NK-92 treated with Interleukin-12 subunit alpha and Interleukin-12 subunit beta, amount 100 ng/mL, for 24 hours (cell line): Measurements from ENCODE around the gene SLC38A3.
"Not testable (repeated sequence)": the region's sequence is repeated elsewhere in the genome, so short reads cannot be mapped to it uniquely, and the experiment has no call there.

ENCODE experiments used
- DNase-seq: peaks from one replicate; lab custom pipeline; 2025; lab: John Stamatoyannopoulos, UW

SLC38A3 gene

GRCh38 chr3:50210510-50211367 lies 5.7 kb downstream of the SLC38A3 start:
- no peak for DNase-seq

- DNase-seq, result not testable (repeated sequence)
Measured at GRCh38 chr3:50211368-50211717, 6.3 kb downstream of the SLC38A3 start.

GRCh38 chr3:50211930-50212329 lies 6.9 kb downstream of the SLC38A3 start:
- DNase-seq, result peak; percentile 26

- DNase-seq, result no peak
Measured at GRCh38 chr3:50212502-50212901, 7.4 kb downstream of the SLC38A3 start.

- DNase-seq, result no peak
Measured at GRCh38 chr3:50212971-50213370, 7.9 kb downstream of the SLC38A3 start.

GRCh38 chr3:50213373-50213772 lies 8.3 kb downstream of the SLC38A3 start:
- no peak for DNase-seq

GRCh38 chr3:50214824-50215223 lies 9.8 kb downstream of the SLC38A3 start:
- DNase-seq, result no peak

GRCh38 chr3:50215529-50215928 lies 10.5 kb downstream of the SLC38A3 start:
- DNase-seq, result no peak

GRCh38 chr3:50217681-50218080 lies 12.6 kb downstream of the SLC38A3 start:
- DNase-seq, result no peak

- no peak for DNase-seq
Measured at GRCh38 chr3:50218448-50218847, 13.4 kb downstream of the SLC38A3 start.

- DNase-seq, result no peak
Measured at GRCh38 chr3:50219285-50219684, 14.2 kb downstream of the SLC38A3 start.

GRCh38 chr3:50220109-50220508 lies 15.0 kb downstream of the SLC38A3 start:
- DNase-seq, result no peak

GRCh38 chr3:50221051-50221410 lies 16.0 kb downstream of the SLC38A3 start:
- DNase-seq, result no peak

GRCh38 chr3:50221411-50222168 lies 16.5 kb downstream of the SLC38A3 start:
- DNase-seq, result no peak

- DNase-seq, result no peak
Measured at GRCh38 chr3:50222169-50222528, 17.1 kb downstream of the SLC38A3 start.

GRCh38 chr3:50224639-50225038 lies 19.6 kb downstream of the SLC38A3 start:
- no peak for DNase-seq

GRCh38 chr3:50226888-50227389 lies 21.9 kb downstream of the SLC38A3 start:
- peak; percentile 41 for DNase-seq

- peak; percentile 82 for DNase-seq
Measured at GRCh38 chr3:50227390-50228183, 22.5 kb downstream of the SLC38A3 start.

- DNase-seq, result not testable (repeated sequence)
Measured at GRCh38 chr3:50228184-50228763, 23.2 kb downstream of the SLC38A3 start.

GRCh38 chr3:50229490-50229889 lies 24.4 kb downstream of the SLC38A3 start:
- no peak for DNase-seq

GRCh38 chr3:50230104-50230793 lies 25.2 kb downstream of the SLC38A3 start:
- DNase-seq, result no peak

- DNase-seq, result no peak
Measured at GRCh38 chr3:50230794-50231125, 25.7 kb downstream of the SLC38A3 start.
